ENCODE measurements around the gene RIN3. TPM values are rescaled to one million over a fixed set of nuclear protein-coding genes. Genes with fewer than 3 reads are reported as not detected.
"Not testable (repeated sequence)": the region's sequence is repeated elsewhere in the genome, so short reads cannot be mapped to it uniquely, and the experiment has no call there.

RIN3 gene
- total and polyA plus RNA-seq, 4 donors, result 3.4 to 7.4 (median 5.2) TPM

- Histone ChIP-seq H3K27ac (ENCODE audit: low read depth, low read length) (no peak overlapping the region), H3K36me3 (ENCODE audit: control insufficient read depth, insufficient read depth, low read length) (no peaks in the 10 kb centered on the region)
- WGBS (ENCODE audit: insufficient coverage), result 86% methylated on average over 9 of the region's 9 CpGs
These were observed 124.7 kb downstream of the RIN3 start for GRCh38 chr14:92638266-92638665.

DNA sequence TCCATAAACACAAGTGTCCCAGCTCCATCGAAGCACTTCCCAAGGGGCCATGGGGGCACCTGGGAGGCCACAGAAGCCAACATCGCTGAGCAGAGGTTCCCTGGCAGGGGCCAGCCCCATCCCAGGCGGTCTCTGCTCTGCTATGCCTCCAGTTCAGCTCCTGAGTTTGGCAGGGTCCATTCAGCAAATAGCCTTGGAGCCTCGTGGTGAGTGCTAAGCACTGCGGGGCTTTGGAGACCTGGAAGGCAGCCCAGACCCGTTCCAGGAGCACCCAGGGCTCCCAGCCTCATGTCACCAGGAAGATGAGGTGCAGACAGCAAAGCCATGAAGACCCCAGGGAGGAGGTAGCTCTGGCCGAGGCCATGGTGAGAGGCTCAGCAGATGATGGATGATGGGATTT, 125.3 kb downstream of the RIN3 start:
- H3K27ac ChIP-seq (ENCODE audit: low read depth, low read length), result no peak overlapping the region
- H3K27me3 ChIP-seq (ENCODE audit: control insufficient read depth, insufficient read depth, low read length), result no peaks in the 10 kb centered on the region
- 60% methylated on average over 7 of the region's 7 CpGs for WGBS (ENCODE audit: insufficient coverage)
- peaks cover 3% of the 10 kb centered on the region for H3K4me1 ChIP-seq (ENCODE audit: control insufficient read depth, insufficient read depth, low read length)
- no peak overlapping the region for H3K4me3 ChIP-seq (ENCODE audit: low read depth, low read length)
- no peak for DNase-seq (ENCODE audit: low read depth in 4 of 6, low spot score in 6 of 6)
- no peaks in the 10 kb centered on the region for H3K36me3 ChIP-seq (ENCODE audit: control insufficient read depth, insufficient read depth, low read length)
- H3K9me3 ChIP-seq (ENCODE audit: control insufficient read depth, insufficient read depth, low read length), result no peaks in the 10 kb centered on the region

More at GRCh38 chr14:92638266-92638665, 124.7 kb downstream of the RIN3 start:
- no peaks in the 10 kb centered on the region for H3K27me3 ChIP-seq (ENCODE audit: control insufficient read depth, insufficient read depth, low read length)
- no peak overlapping the region for H3K4me3 ChIP-seq (ENCODE audit: low read depth, low read length)
- H3K9me3 ChIP-seq (ENCODE audit: control insufficient read depth, insufficient read depth, low read length), result no peaks in the 10 kb centered on the region
- DNase-seq (ENCODE audit: low read depth in 4 of 6, low spot score in 6 of 6), result no peak
- peaks cover 3% of the 10 kb centered on the region for H3K4me1 ChIP-seq (ENCODE audit: control insufficient read depth, insufficient read depth, low read length)

DNA sequence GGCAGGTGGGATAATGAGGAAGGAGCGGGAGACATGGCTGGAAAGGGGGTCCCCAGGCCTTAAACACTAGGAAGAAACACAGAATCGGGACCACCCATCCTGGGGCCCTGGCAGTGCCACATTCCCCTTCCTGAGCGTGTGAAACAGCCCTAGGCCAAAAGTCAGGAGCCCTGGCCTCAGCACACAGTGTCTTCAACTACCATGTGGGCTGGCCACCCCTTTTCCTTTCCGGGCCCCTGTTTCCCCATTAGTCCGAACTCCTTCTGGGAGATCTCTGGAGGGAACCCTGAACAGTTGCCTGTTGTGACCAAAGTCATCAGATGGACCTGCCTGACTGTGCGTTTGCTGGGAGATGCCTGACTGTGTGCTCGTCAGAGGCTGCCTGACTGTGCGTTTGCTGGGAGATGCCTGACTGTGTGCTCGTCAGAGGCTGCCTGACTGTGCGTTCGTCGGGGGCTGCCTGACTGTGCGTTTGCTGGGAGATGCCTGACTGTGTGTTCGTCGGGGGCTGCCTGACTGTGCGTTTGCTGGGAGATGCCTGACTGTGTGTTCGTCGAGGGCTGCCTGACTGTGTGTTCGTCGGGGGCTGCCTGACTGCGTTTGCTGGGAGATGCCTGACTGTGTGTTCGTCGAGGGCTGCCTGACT, 126.0 kb downstream of the RIN3 start:
- H3K4me3 ChIP-seq (ENCODE audit: low read depth, low read length); DNase-seq (ENCODE audit: low read depth in 4 of 6, low spot score in 6 of 6); H3K36me3 ChIP-seq (ENCODE audit: control insufficient read depth, insufficient read depth, low read length); H3K9me3 ChIP-seq (ENCODE audit: control insufficient read depth, insufficient read depth, low read length); H3K27me3 ChIP-seq (ENCODE audit: control insufficient read depth, insufficient read depth, low read length); H3K27ac ChIP-seq (ENCODE audit: low read depth, low read length); H3K4me1 ChIP-seq (ENCODE audit: control insufficient read depth, insufficient read depth, low read length): not testable (repeated sequence)
- WGBS (ENCODE audit: insufficient coverage), result 95% methylated on average over 22 of the region's 23 CpGs

- no peak for DNase-seq (ENCODE audit: low read depth in 4 of 6, low spot score in 6 of 6)
- Histone ChIP-seq H3K9me3 (ENCODE audit: control insufficient read depth, insufficient read depth, low read length) (peaks cover 3% of the 10 kb centered on the region), H3K4me3 (ENCODE audit: low read depth, low read length) (no peak overlapping the region), H3K27me3 (ENCODE audit: control insufficient read depth, insufficient read depth, low read length) (no peaks in the 10 kb centered on the region), H3K36me3 (ENCODE audit: control insufficient read depth, insufficient read depth, low read length) (no peaks in the 10 kb centered on the region), H3K27ac (ENCODE audit: low read depth, low read length) (no peak overlapping the region), H3K4me1 (ENCODE audit: control insufficient read depth, insufficient read depth, low read length) (peaks cover 3% of the 10 kb centered on the region)
- WGBS (ENCODE audit: insufficient coverage), result 92% methylated on average over 10 of the region's 10 CpGs
These were observed 127.7 kb downstream of the RIN3 start for GRCh38 chr14:92641306-92641705.

GRCh38 chr14:92644171-92644969, 130.8 kb downstream of the RIN3 start:
- Histone ChIP-seq H3K36me3 (ENCODE audit: control insufficient read depth, insufficient read depth, low read length) (no peaks in the 10 kb centered on the region), H3K4me1 (ENCODE audit: control insufficient read depth, insufficient read depth, low read length) (no peaks in the 10 kb centered on the region), H3K27ac (ENCODE audit: low read depth, low read length) (no peak overlapping the region), H3K4me3 (ENCODE audit: low read depth, low read length) (no peak overlapping the region), H3K9me3 (ENCODE audit: control insufficient read depth, insufficient read depth, low read length) (peaks cover 3% of the 10 kb centered on the region), H3K27me3 (ENCODE audit: control insufficient read depth, insufficient read depth, low read length) (no peaks in the 10 kb centered on the region)
- 93% methylated on average over 5 of the region's 9 CpGs for WGBS (ENCODE audit: insufficient coverage)
- DNase-seq (ENCODE audit: low read depth in 4 of 6, low spot score in 6 of 6), result no peak

- Histone ChIP-seq H3K27me3 (ENCODE audit: control insufficient read depth, insufficient read depth, low read length) (no peaks in the 10 kb centered on the region), H3K4me1 (ENCODE audit: control insufficient read depth, insufficient read depth, low read length) (no peaks in the 10 kb centered on the region), H3K36me3 (ENCODE audit: control insufficient read depth, insufficient read depth, low read length) (no peaks in the 10 kb centered on the region), H3K9me3 (ENCODE audit: control insufficient read depth, insufficient read depth, low read length) (peaks cover 3% of the 10 kb centered on the region), H3K4me3 (ENCODE audit: low read depth, low read length) (no peak overlapping the region), H3K27ac (ENCODE audit: low read depth, low read length) (no peak overlapping the region)
- no peak for DNase-seq (ENCODE audit: low read depth in 4 of 6, low spot score in 6 of 6)
- 94% methylated on average over 6 of the region's 9 CpGs for WGBS (ENCODE audit: insufficient coverage)
These were observed 131.5 kb downstream of the RIN3 start for GRCh38 chr14:92644970-92645515.

- Histone ChIP-seq H3K36me3 (ENCODE audit: control insufficient read depth, insufficient read depth, low read length) (no peaks in the 10 kb centered on the region), H3K4me1 (ENCODE audit: control insufficient read depth, insufficient read depth, low read length) (no peaks in the 10 kb centered on the region), H3K4me3 (ENCODE audit: low read depth, low read length) (no peak overlapping the region), H3K27ac (ENCODE audit: low read depth, low read length) (no peak overlapping the region), H3K9me3 (ENCODE audit: control insufficient read depth, insufficient read depth, low read length) (peaks cover 3% of the 10 kb centered on the region), H3K27me3 (ENCODE audit: control insufficient read depth, insufficient read depth, low read length) (no peaks in the 10 kb centered on the region)
- no peak for DNase-seq (ENCODE audit: low read depth in 4 of 6, low spot score in 6 of 6)
- 91% methylated on average over 6 of the region's 13 CpGs for WGBS (ENCODE audit: insufficient coverage)
These were observed 132.4 kb downstream of the RIN3 start for GRCh38 chr14:92645841-92646478.

GRCh38 chr14:92646952-92647796, 133.6 kb downstream of the RIN3 start:
- no peak overlapping the region for H3K27ac ChIP-seq (ENCODE audit: low read depth, low read length)
- H3K27me3 ChIP-seq (ENCODE audit: control insufficient read depth, insufficient read depth, low read length), result no peaks in the 10 kb centered on the region

GRCh38 chr14:92647797-92648279, 134.3 kb downstream of the RIN3 start:
- Histone ChIP-seq H3K27ac (ENCODE audit: low read depth, low read length) (no peak overlapping the region), H3K4me1 (ENCODE audit: control insufficient read depth, insufficient read depth, low read length) (no peaks in the 10 kb centered on the region), H3K9me3 (ENCODE audit: control insufficient read depth, insufficient read depth, low read length) (peaks cover 3% of the 10 kb centered on the region), H3K36me3 (ENCODE audit: control insufficient read depth, insufficient read depth, low read length) (peaks cover 10% of the 10 kb centered on the region), H3K4me3 (ENCODE audit: low read depth, low read length) (no peak overlapping the region), H3K27me3 (ENCODE audit: control insufficient read depth, insufficient read depth, low read length) (no peaks in the 10 kb centered on the region)
- WGBS (ENCODE audit: insufficient coverage), result 57% methylated on average over 4 of the region's 4 CpGs
- no peak for DNase-seq (ENCODE audit: low read depth in 4 of 6, low spot score in 6 of 6)

More at GRCh38 chr14:92646952-92647796, 133.6 kb downstream of the RIN3 start:
- 88% methylated on average over 5 of the region's 9 CpGs for WGBS (ENCODE audit: insufficient coverage)
- no peak for DNase-seq (ENCODE audit: low read depth in 4 of 6, low spot score in 6 of 6)
- peaks cover 3% of the 10 kb centered on the region for H3K9me3 ChIP-seq (ENCODE audit: control insufficient read depth, insufficient read depth, low read length)
- H3K4me3 ChIP-seq (ENCODE audit: low read depth, low read length), result no peak overlapping the region
- peaks cover 3% of the 10 kb centered on the region for H3K36me3 ChIP-seq (ENCODE audit: control insufficient read depth, insufficient read depth, low read length)
- no peaks in the 10 kb centered on the region for H3K4me1 ChIP-seq (ENCODE audit: control insufficient read depth, insufficient read depth, low read length)

Measured in spinal cord (tissue), 10 donors.